Right lobe of liver (tissue), 6 donors: ENCODE data around the gene CYTH1. TPM values are rescaled to one million over a fixed set of nuclear protein-coding genes. Genes with fewer than 3 reads are reported as not detected.

Experiments used
- ATAC-seq, 4 donors: fragments of 200-7000 bp; cut with Tn5 transposase; one replicate each; pipeline ENCODE4 v1.9.1; 2020; ENCODE audit warnings: mild to moderate bottlenecking in 4 of 4, moderate library complexity in 4 of 4
- DNase-seq, 3 donors: peaks; one replicate each; pipeline ENCODE4 v3.0.0-alpha.2; 2020
- H3K27ac ChIP-seq, 3 donors: fragments of 200-600 bp; one replicate each; pipeline ENCODE4 v1.8.0; 2022
- H3K27me3 ChIP-seq, 2 donors: fragments of 200-600 bp; one replicate each; pipeline ENCODE4 v1.8.0; 2022
- H3K36me3 ChIP-seq, 4 donors: fragments of 200-600 bp; sonication (generic) in 1 of 4; one replicate each; pipeline versions ENCODE4 v1.5.1 to v1.8.0; 2017 to 2022; ENCODE audit warnings: control low read depth in 1 of 4
- H3K4me1 ChIP-seq, 4 donors: fragments of 200-600 bp; sonication (generic) in 1 of 4; one replicate each; pipeline versions ENCODE4 v1.5.1 to v1.8.0; 2017 to 2022; ENCODE audit warnings: control low read depth in 1 of 4
- H3K4me3 ChIP-seq, 3 donors: fragments of 200-600 bp; one replicate each; pipeline ENCODE4 v1.8.0; 2022
- H3K9me3 ChIP-seq, 4 donors: fragments of 200-600 bp; sonication (generic) in 1 of 4; one replicate each; pipeline versions ENCODE4 v1.5.1 to v1.8.0; 2017 to 2022; ENCODE audit warnings: control low read depth in 1 of 4
- POLR2A ChIP-seq: fragments of 450-650 bp; IDR thresholded peaks from one replicate; pipeline ENCODE4 v1.6.1; 2017; ENCODE audit warnings: antibody characterized with exemption, mild to moderate bottlenecking
- WGBS: methylation state at CpG from one replicate; pipeline ENCODE4 v1.1.6; 2018; ENCODE audit warnings: low coverage, low lambda C conversion rate; ENCODE audit not compliant: insufficient coverage; ENCODE audit errors: missing lambda C conversion rate; 5-methylcytosine and 5-hydroxymethylcytosine counted together
- intact Hi-C, 2 donors: fragments of 100-400 bp; cut with DNase I; formaldehyde crosslinking; loops; one replicate each; pipeline versions ENCODE4 v1.11.2 to v1.14.1; 2022
- small RNA-seq, 2 experiments: library from RNA; depleted of rRNA; stranded (forward); fragments of <200 nt; gene quantifications; one replicate each; pipeline ENCODE3, GENCODE V24; 2016
- total RNA-seq, 6 experiments: library from RNA; depleted of rRNA in 2 of 6; stranded (reverse); fragments of >200 nt in 2 of 6; fragmentation: NEBNext Ultra II Directional in 3 of 6; extraction: Animal tissue kit (Norgen Biotek cat#: 25700) in 3 of 6; gene quantifications; one replicate each; pipeline versions ENCODE4 v1.1.0 to v1.2.4, GENCODE V29; 2016 to 2023
- TF ChIP-seq, protein P1 (sequence below), 4 donors: fragments of 200-600 bp in 3 of 4; fragments of 450-650 bp in 1 of 4; IDR thresholded peaks; one replicate each; pipeline versions ENCODE4 v1.5.1 to v1.8.0; 2016 to 2022; ENCODE audit warnings: antibody characterized with exemption in 4 of 4, mild to moderate bottlenecking in 2 of 4
- donor health status: DM: no; HTN: yes; CAD: no.
- donor health status: DM: no; HTN: no; CAD: no.
- donor health status: DM: no; HTN: no; CAD: no.
- donor health status: DM: no; HTN: yes; CAD: no.
- donor health status: DM: no; HTN: yes; CAD: no.

Gene CYTH1
- total RNA-seq, 6 experiments from 2014 or later: 14.8 to 46.2 (median 28.8) TPM

DNA sequence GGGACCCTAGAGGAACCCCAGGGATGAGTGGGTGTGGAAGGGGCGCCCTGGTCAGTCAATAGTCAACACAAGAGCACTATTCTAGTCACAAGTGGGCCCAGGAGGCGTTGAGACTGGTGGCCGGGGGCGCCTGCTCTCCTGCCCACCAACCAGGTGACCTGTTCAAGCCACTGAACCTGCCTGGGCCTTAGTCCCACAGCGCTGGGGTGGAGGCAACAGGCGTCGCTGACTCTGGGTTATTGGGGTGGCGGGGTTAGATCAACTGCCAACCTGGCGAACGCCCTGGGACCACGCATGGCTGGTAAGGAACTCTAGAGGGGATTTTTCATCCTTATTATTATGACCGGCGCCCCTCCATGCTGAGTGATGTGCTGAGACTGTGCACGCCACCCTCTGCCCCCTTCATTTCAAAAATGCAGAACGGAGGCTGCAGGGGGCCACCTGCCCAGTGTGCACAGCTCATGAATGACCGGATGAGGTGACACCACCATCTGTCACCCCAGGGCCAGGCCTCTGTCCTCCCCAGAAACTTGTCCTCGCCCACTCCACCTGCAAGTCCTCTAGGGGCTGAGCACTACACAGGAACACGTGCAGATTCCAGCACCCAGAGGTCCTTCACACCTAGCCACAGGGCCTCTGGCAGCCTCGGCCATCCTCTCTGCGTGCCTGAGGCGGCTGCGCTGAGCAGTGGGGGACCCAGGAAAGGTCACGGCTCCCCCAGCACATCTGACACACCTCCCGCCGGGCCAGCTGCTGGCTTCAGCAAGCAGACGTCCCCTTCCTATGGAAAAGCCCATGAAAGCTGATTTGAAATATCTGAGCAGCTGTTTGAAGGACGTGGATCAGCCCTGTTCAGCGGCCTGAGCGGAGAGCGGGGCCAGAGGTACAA, 153.3 kb downstream of the CYTH1 start:
- WGBS: 93% methylated on average over 7 of the region's 30 CpGs
- DNase-seq (no peak), ATAC-seq (no peak)
- no peak overlapping the region for H3K4me3 ChIP-seq
- no peaks in the 10 kb centered on the region for H3K4me1 ChIP-seq
- no peaks in the 10 kb centered on the region for H3K27me3 ChIP-seq
- no peak for TF ChIP-seq POLR2A
- TF ChIP-seq, protein P1, sequence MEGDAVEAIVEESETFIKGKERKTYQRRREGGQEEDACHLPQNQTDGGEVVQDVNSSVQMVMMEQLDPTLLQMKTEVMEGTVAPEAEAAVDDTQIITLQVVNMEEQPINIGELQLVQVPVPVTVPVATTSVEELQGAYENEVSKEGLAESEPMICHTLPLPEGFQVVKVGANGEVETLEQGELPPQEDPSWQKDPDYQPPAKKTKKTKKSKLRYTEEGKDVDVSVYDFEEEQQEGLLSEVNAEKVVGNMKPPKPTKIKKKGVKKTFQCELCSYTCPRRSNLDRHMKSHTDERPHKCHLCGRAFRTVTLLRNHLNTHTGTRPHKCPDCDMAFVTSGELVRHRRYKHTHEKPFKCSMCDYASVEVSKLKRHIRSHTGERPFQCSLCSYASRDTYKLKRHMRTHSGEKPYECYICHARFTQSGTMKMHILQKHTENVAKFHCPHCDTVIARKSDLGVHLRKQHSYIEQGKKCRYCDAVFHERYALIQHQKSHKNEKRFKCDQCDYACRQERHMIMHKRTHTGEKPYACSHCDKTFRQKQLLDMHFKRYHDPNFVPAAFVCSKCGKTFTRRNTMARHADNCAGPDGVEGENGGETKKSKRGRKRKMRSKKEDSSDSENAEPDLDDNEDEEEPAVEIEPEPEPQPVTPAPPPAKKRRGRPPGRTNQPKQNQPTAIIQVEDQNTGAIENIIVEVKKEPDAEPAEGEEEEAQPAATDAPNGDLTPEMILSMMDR (IDR thresholded peaks at IDR 0.05): no peak
- H3K9me3 ChIP-seq: no peaks in the 10 kb centered on the region
- intact Hi-C loops: no loop called here
- no peak overlapping the region for H3K27ac ChIP-seq
- H3K36me3 ChIP-seq: no peaks in the 10 kb centered on the region

DNA sequence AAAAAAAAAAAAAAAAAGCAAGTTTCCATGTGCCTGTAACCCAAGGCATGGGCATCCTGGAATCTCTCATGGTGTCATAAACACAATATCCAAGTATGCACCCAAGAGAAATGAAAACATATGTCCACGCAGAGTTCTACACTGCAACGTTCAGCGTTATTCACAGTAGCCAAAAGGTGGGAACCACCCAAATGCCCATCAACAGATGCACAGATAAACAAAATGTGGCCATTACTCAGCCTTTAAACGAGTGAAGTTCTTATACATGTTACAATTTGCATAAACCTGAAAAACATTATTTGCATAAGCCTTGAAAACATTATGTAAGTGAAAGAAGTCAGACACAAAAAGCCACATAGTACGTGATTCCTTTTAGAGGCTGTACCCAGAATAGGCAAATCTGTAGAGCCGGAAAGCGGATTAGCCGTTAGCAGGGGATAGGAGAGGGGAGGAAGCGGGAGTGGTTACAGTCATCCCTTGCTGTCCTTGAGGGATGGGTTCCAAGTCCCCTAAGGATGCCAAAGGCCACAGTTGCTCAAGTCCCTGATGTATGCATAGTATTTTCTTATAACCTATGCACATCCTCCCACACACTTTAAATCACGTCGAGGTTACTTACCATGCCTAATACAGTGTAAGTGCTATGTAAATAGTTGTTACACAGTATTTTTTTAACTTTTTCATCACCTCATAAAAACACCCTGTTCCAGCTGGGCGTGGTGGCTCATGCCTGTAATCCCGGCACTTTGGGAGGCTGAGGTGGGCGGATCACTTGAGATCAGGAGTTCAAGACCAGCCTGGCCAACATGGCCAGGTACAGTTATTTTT, 157.5 kb downstream of the CYTH1 start:
- DNase-seq (no peak), ATAC-seq (no peak)
- no peak overlapping the region for H3K4me3 ChIP-seq
- no peaks in the 10 kb centered on the region for H3K27me3 ChIP-seq
- TF ChIP-seq, protein P1 (IDR thresholded peaks at IDR 0.05): no peak
- no peak for TF ChIP-seq POLR2A
- no peak overlapping the region for H3K27ac ChIP-seq
- WGBS: 69% methylated on average over 14 of the region's 14 CpGs
- H3K36me3 ChIP-seq: no peaks in the 10 kb centered on the region
- H3K4me1 ChIP-seq: no peaks in the 10 kb centered on the region
- intact Hi-C loops: no loop called here
- H3K9me3 ChIP-seq: no peaks in the 10 kb centered on the region

Small RNA genes lying within 50 kb of the gene (small RNA-seq; reads per million reads assigned to genes)
- gene RNU6-638P: 0 reads per million in 2 experiments

Other genes starting within 250 kb of the CYTH1 start
- under 1 TPM in 1 of 6 experiments, not detected in 5; 0.04 TPM for gene DNAH17, start 204.9 kb downstream of the CYTH1 start, total RNA-seq
- 10 to 100 TPM; 12.7 to 27.8 (median 18.7) TPM for gene USP36, start 58.5 kb upstream of the CYTH1 start, total RNA-seq
- gene CEP295NL, start 120.9 kb upstream of the CYTH1 start, total RNA-seq: 1 to 10 TPM in 1 of 6 experiments, under 1 TPM in 5; 0.19 to 1.0 (median 0.53) TPM
- gene TIMP2, start 143.1 kb upstream of the CYTH1 start, total RNA-seq: 10 to 100 TPM; 18.9 to 36.1 (median 26.7) TPM
- gene LGALS3BP, start 197.7 kb upstream of the CYTH1 start, total RNA-seq: 100 to 1,000 TPM in 4 of 6 experiments, 10 to 100 TPM in 2; 82.8 to 257 (median 121) TPM
- gene CANT1, start 227.5 kb upstream of the CYTH1 start, total RNA-seq: 10 to 100 TPM; 15.6 to 26.3 (median 18.7) TPM
- 10 to 100 TPM in 5 of 6 experiments, 1 to 10 TPM in 1; 9.8 to 40.2 (median 26.2) TPM for gene C1QTNF1, start 241.9 kb upstream of the CYTH1 start, total RNA-seq